ENCODE measurements around the gene ANGPTL4.

Gene ANGPTL4

GRCh38 chr19:8413629-8413995, 49.7 kb downstream of the ANGPTL4 start:
- DNase-seq (ENCODE audit: low spot score) = no peak

- no peak for DNase-seq (ENCODE audit: low spot score)
These were observed 52.8 kb downstream of the ANGPTL4 start for GRCh38 chr19:8416796-8417195.

GRCh38 chr19:8421484-8422461, 57.8 kb downstream of the ANGPTL4 start:
- no peak for DNase-seq (ENCODE audit: low spot score)

GRCh38 chr19:8423817-8424223, 59.9 kb downstream of the ANGPTL4 start:
- DNase-seq (ENCODE audit: low spot score) = peak; percentile 56

Measured in putamen (tissue), 1 donor.